ENCODE measurements around the gene SUMO3. TPM values are rescaled to one million over a fixed set of nuclear protein-coding genes. Genes with fewer than 3 reads are reported as not detected.

SUMO3 gene
- total RNA-seq, 2 donors from 2014 or later: 59.7 to 74.1 TPM

- no peak for DNase-seq (ENCODE audit: low spot score)
- H3K4me1 ChIP-seq: peaks cover 0 to 24% of the 10 kb centered on the region in 2 donors
- H3K36me3 ChIP-seq: peaks cover 14% of the 10 kb centered on the region
- TF ChIP-seq CTCF (IDR thresholded peaks at IDR 0.05): no peak
- no peaks in the 10 kb centered on the region for H3K27me3 ChIP-seq
- no peak overlapping the region for H3K27ac ChIP-seq
- no peaks in the 10 kb centered on the region for H3K9me3 ChIP-seq
- H3K4me3 ChIP-seq: no peak overlapping the region
Observed at GRCh38 chr21:44795342-44795741, 22.5 kb downstream of the SUMO3 start.

GRCh38 chr21:44793592-44794374 is 24.1 kb downstream of the SUMO3 start:
- no peaks in the 10 kb centered on the region for H3K27me3 ChIP-seq
- no peak overlapping the region for H3K27ac ChIP-seq

GRCh38 chr21:44792702-44793591 is 24.9 kb downstream of the SUMO3 start:
- DNase-seq (ENCODE audit: low spot score): no peak
- Histone ChIP-seq H3K4me3 (no peak overlapping the region), H3K27ac (no peak overlapping the region), H3K9me3 (no peaks in the 10 kb centered on the region), H3K4me1 (peaks cover 0 to 13% of the 10 kb centered on the region in 2 donors), H3K36me3 (peaks cover 14% of the 10 kb centered on the region), H3K27me3 (no peaks in the 10 kb centered on the region)
- TF ChIP-seq CTCF (IDR thresholded peaks at IDR 0.05): peak; percentile 58 to 81

More at GRCh38 chr21:44793592-44794374, 24.1 kb downstream of the SUMO3 start:
- no peak overlapping the region for H3K4me3 ChIP-seq
- TF ChIP-seq CTCF (IDR thresholded peaks at IDR 0.05): no peak
- no peaks in the 10 kb centered on the region for H3K9me3 ChIP-seq
- H3K4me1 ChIP-seq: peaks cover 0 to 13% of the 10 kb centered on the region in 2 donors
- DNase-seq (ENCODE audit: low spot score): no peak
- H3K36me3 ChIP-seq: peaks cover 14% of the 10 kb centered on the region

GRCh38 chr21:44791993-44792392 is 25.9 kb downstream of the SUMO3 start:
- DNase-seq (ENCODE audit: low spot score): no peak
- no peaks in the 10 kb centered on the region for H3K27me3 ChIP-seq
- no peak for TF ChIP-seq CTCF (IDR thresholded peaks at IDR 0.05)
- H3K4me1 ChIP-seq: peaks cover 0 to 13% of the 10 kb centered on the region in 2 donors
- H3K27ac ChIP-seq: no peak overlapping the region
- no peaks in the 10 kb centered on the region for H3K9me3 ChIP-seq
- no peak overlapping the region for H3K4me3 ChIP-seq
- H3K36me3 ChIP-seq: peaks cover 21% of the 10 kb centered on the region

GRCh38 chr21:44791246-44791645 is 26.6 kb downstream of the SUMO3 start:
- no peak for TF ChIP-seq CTCF (IDR thresholded peaks at IDR 0.05)
- Histone ChIP-seq H3K9me3 (no peaks in the 10 kb centered on the region), H3K27ac (no peak overlapping the region), H3K27me3 (no peaks in the 10 kb centered on the region), H3K4me1 (peaks cover 0 to 13% of the 10 kb centered on the region in 2 donors), H3K36me3 (peaks cover 14% of the 10 kb centered on the region), H3K4me3 (no peak overlapping the region)
- no peak for DNase-seq (ENCODE audit: low spot score)
